Cardiac fibroblast (primary cell): ENCODE measurements around the gene FOXF2.
A peak's percentile ranks its signal among the peaks of the same experiment; 100 is the strongest.

ENCODE experiments used
- DNase-seq, 2 donors: peaks; one replicate each; pipeline versions ENCODE4 v3.0.0 to v3.0.0-alpha.2; 2010; ENCODE audit warnings: low read depth in 2 of 2
- H3K4me3 ChIP-seq, 2 donors: replicated peaks in 1 of 2; 1 replicate in 1 of 2; 2 replicates in 1 of 2; pipeline ENCODE4 v1.5.1; 2011; ENCODE audit warnings: low read depth in 2 of 2, low read length in 2 of 2, mild to moderate bottlenecking in 2 of 2, moderate library complexity in 1 of 2
- TF ChIP-seq, protein P1 (sequence below): IDR thresholded peaks from one replicate; pipeline ENCODE4 v1.5.1; 2011; ENCODE audit warnings: low read depth, mild to moderate bottlenecking, low read length, inconsistent platforms

The FOXF2 gene

DNA sequence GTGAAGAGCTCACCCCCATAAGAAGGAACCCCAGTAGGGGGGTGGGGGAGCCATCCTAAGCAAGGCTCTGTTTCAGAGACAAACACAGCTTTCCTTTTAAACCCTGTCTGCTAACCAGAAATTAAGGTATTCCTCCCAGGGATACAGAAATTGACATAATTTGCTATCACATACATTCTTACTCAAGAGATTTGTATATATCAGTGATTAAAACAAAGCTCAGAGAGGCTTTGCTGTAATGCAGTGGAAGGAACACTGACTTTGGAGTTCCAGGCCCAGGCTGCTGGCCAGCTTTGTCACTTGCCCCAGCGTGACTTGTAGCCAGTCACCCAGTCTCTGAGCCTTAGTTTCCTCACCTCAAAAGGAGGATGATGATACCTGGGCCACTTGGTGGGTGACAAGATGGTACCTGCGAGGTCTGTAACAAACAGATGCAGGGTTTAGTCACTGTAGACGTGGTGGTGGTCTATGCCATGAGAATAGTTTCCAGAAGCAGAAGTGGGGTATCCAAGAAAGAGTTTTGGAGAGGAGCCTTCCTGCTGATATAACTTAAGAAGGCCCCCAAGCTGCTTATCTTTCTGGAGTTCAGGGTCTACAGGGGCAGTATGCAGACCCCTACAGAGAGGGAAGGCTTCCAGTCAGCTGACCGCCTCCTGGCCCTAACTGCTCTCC is 3.2 kb upstream of the FOXF2 start:
- H3K4me3 ChIP-seq, result no peak overlapping the region
- no peak for DNase-seq
- TF ChIP-seq, protein P1, sequence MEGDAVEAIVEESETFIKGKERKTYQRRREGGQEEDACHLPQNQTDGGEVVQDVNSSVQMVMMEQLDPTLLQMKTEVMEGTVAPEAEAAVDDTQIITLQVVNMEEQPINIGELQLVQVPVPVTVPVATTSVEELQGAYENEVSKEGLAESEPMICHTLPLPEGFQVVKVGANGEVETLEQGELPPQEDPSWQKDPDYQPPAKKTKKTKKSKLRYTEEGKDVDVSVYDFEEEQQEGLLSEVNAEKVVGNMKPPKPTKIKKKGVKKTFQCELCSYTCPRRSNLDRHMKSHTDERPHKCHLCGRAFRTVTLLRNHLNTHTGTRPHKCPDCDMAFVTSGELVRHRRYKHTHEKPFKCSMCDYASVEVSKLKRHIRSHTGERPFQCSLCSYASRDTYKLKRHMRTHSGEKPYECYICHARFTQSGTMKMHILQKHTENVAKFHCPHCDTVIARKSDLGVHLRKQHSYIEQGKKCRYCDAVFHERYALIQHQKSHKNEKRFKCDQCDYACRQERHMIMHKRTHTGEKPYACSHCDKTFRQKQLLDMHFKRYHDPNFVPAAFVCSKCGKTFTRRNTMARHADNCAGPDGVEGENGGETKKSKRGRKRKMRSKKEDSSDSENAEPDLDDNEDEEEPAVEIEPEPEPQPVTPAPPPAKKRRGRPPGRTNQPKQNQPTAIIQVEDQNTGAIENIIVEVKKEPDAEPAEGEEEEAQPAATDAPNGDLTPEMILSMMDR, result no peak

DNA sequence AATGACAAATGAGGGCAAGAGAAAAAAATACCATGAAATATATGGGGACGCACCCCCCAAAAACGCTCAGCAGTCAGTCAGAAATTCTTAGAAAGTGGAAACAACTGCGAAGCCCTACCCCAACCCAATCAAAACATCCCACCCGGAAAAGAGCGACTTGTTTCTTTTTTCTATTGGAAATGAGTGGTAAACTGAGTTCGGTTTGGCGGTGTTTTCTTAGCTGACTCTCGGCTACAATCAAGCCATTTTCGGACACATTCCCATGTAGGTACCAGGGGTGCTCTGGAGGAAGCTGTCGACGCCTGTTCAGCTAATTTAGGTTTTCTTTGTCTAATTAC is 1.9 kb upstream of the FOXF2 start:
- H3K4me3 ChIP-seq, result no peak overlapping the region
- TF ChIP-seq, protein P1, result no peak
- no peak for DNase-seq

DNA sequence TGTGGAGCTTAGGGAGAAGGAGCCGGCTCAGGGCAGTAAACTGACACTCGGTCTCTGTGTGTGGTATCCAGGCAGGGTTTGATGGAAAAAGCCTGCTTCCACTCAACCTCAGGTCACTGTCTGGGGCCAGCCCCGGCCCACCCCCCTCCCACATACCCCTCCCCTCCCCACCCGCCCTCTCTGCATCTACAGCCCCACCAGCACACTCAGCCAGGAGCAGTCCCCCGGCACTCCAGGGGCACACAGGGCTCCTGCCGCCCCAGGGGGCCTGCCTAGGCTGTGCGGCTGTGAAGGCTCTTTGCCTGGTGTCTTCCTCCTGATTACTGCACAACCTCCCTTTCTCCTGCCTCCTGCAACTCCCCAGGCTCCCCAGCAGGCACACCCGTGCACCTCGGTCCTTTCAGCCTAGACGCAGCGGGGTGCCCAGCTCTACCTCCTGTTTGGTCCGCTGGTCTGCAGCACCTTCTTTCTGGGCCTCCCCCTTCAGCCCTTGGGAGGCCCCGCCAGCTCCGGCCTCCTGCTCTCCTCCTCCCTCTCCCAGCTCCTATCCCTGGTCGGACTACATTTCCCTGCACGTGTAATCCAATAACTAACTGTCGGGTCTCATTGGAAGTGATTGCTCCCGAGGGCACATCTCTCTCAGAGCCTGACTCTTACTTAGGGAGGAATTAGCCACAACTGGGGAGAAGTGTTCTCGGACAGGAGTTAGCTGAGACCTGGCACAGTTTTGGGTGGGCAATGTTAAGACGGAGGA is 1.3 kb upstream of the FOXF2 start:
- TF ChIP-seq, protein P1, result no peak
- no peak for DNase-seq
- no peak overlapping the region for H3K4me3 ChIP-seq

DNA sequence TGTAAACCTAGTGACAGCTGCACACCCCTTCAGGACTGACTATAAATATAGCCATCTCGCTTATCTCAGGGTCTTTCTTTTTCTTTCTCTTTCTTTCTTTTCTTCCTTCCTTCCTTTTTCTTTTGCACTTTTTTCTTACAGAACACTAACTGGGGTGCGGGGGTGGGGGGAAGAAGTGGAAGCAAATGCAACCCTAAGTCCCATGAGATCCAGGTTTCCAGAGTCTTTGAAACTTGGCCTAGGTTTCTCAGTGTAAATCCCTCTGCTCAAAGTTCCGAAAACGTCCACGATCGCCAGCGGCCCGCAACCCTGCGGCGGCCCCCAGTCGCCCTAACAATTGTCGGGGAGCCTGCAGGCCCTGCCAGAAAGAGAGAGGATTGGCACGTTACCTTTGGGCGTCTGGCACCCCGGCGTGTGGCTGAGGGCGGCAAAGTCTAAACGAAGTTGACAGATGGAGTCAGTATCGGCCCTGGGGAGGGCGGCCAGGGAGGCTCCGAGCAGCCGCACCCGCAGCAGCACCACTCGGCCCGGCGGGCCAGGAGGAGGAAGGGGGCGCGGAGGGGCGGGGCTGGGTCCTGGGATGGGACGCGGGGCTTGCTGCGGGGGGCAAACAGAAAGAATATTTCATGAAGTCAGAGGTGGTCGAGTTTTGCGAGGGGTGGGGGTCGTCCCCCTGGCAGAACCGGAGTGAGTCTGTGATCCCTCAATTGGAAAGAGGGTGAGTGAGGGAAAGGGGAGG is 577 bp upstream of the FOXF2 start:
- DNase-seq, result no peak
- TF ChIP-seq, protein P1, result no peak
- H3K4me3 ChIP-seq, result no peak overlapping the region

DNA sequence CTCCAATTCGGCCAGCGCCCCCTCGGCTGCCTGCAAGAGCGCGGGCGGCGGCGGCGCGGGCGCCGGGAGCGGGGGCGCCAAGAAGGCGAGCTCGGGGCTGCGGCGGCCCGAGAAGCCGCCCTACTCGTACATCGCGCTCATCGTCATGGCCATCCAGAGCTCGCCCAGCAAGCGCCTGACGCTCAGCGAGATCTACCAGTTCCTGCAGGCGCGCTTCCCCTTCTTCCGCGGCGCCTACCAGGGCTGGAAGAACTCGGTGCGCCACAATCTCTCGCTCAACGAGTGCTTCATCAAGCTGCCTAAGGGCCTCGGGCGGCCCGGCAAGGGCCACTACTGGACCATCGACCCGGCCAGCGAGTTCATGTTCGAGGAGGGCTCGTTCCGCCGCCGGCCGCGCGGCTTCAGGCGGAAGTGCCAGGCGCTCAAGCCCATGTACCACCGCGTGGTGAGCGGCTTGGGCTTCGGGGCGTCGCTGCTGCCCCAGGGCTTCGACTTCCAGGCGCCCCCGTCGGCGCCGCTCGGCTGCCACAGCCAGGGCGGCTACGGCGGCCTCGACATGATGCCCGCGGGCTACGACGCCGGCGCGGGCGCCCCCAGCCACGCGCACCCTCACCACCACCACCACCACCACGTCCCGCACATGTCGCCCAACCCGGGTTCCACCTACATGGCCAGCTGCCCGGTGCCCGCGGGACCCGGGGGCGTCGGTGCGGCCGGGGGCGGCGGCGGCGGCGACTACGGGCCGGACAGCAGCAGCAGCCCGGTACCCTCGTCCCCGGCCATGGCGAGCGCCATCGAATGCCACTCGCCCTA is 963 bp downstream of the FOXF2 start:
- TF ChIP-seq, protein P1, result no peak
- peak; percentile 38 to 50 for DNase-seq
- peak overlapping the region; percentile 7 to 32 for H3K4me3 ChIP-seq
